Measurements from ENCODE around the gene ACAD11. TPM values are rescaled to one million over a fixed set of nuclear protein-coding genes. Genes with fewer than 3 reads are reported as not detected.

The ACAD11 gene
- total and polyA plus RNA-seq, 4 donors = 52.2 to 357 (median 65.6) TPM

DNA sequence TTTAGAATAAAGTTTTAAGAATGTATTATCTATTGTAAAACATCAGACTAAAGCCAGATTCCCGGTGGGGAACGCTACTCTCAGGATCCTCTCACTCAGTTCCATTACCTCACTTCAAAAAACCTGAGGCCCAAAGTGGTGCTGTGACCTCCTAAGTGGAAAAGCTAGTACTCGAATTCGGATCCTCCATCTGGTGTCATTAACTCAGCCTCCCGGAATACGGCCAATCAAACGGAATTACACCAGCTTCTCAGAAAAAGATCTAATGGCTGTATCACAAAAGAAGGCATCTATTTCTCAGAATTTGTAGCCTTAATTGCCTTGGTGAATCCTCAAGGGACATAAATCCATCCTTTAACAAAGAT lies 627 bp downstream of the ACAD11 start:
- Histone ChIP-seq H3K27me3 (ENCODE audit: control insufficient read depth in 4 of 4, insufficient read depth in 4 of 4, low read length in 3 of 4) (no peaks in the 10 kb centered on the region), H3K36me3 (ENCODE audit: control insufficient read depth in 4 of 4, insufficient read depth in 3 of 4, low read depth in 1 of 4, low read length in 3 of 4) (peaks cover 0 to 3% (median 0%) of the 10 kb centered on the region in 4 donors), H3K4me3 (ENCODE audit: low read depth in 1 of 3, low read length in 3 of 3) (peak overlapping the region; percentile 57 to 90 (median 78)), H3K9me3 (ENCODE audit: control insufficient read depth in 4 of 4, low read length in 3 of 4) (no peaks in the 10 kb centered on the region), H3K4me1 (ENCODE audit: control insufficient read depth in 4 of 4, insufficient read depth in 4 of 4, low read length in 3 of 4) (peaks cover 5 to 61% (median 28%) of the 10 kb centered on the region in 4 donors), H3K27ac (ENCODE audit: low read depth in 1 of 2, low read length in 2 of 2) (peak overlapping the region; percentile 92 to 99), H3K9ac (ENCODE audit: low read depth in 1 of 2, low read length in 2 of 2) (peak overlapping the region; percentile 85 to 98)
- TF ChIP-seq GABPA (IDR thresholded peaks at IDR 0.05 in 1 of 2, conservative IDR thresholded peaks at IDR 0.05 in 1 of 2) = no peak
- no peak for DNase-seq (ENCODE audit: low spot score)
- 4% methylated on average over 7 of the region's 7 CpGs for WGBS

DNA sequence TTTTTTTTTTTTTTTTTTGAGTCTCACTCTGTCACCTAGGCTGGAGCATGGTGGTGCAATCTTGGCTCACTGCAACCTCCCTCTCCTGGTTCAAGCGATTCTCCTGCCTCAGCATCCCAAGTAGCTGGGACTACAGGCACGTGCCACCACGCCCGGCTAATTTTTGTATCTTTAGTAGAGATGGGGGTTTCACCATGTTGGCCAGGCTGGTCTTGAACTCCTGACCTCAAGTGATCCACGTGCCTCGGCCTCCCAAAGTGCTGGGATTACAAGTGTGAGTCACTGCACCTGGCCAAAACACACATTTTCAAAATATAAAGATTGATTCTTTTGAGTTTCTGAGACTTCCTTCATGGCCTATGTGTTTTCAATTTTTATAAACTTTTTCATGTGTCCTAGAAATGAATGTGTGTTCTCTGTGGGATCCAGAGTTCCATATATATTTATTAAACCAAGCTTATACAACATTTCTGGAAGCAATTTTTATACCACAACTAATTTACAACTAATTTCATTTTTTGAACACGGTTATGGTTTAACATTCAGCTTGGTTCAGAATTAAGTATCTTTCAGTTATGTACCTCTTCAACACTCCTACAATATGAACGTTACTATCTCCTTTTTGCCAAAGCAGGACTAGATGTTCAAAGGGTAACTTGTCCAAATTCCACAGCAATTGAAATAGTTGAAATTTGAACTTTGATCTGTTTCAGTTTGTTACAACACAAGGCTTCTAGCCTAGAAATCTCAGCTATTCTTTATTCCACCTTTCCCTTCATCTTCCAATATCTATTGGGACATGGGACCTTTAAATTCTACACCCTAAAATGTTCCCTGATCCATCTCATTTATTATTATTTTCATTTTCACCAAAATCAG lies 1.5 kb downstream of the ACAD11 start:
- Histone ChIP-seq H3K9ac (ENCODE audit: low read depth in 1 of 2, low read length in 2 of 2) (peak overlapping the region; percentile 85 to 98), H3K36me3 (ENCODE audit: control insufficient read depth in 4 of 4, insufficient read depth in 3 of 4, low read depth in 1 of 4, low read length in 3 of 4) (peaks cover 0 to 3% (median 0%) of the 10 kb centered on the region in 4 donors), H3K9me3 (ENCODE audit: control insufficient read depth in 4 of 4, low read length in 3 of 4) (no peaks in the 10 kb centered on the region), H3K4me3 (ENCODE audit: low read depth in 1 of 3, low read length in 3 of 3) (peak overlapping the region; percentile 57 to 90 (median 78)), H3K4me1 (ENCODE audit: control insufficient read depth in 4 of 4, insufficient read depth in 4 of 4, low read length in 3 of 4) (peaks cover 5 to 61% (median 30%) of the 10 kb centered on the region in 4 donors), H3K27ac (ENCODE audit: low read depth in 1 of 2, low read length in 2 of 2) (peak overlapping the region; percentile 92 to 99), H3K27me3 (ENCODE audit: control insufficient read depth in 4 of 4, insufficient read depth in 4 of 4, low read length in 3 of 4) (no peaks in the 10 kb centered on the region)
- no peak for DNase-seq (ENCODE audit: low spot score)
- 39% methylated on average over 8 of the region's 8 CpGs for WGBS
- TF ChIP-seq SP1 (IDR thresholded peaks at IDR 0.05) (peak; percentile 97), HNF4G (IDR thresholded peaks at IDR 0.05) (peak; percentile 96), YY1 (IDR thresholded peaks at IDR 0.05) (peak; percentile 62), RXRA (IDR thresholded peaks at IDR 0.05) (peak; percentile 67 to 79), HNF4A (conservative IDR thresholded peaks at IDR 0.05) (peak; percentile 98 to 99), FOXA1 (IDR thresholded peaks at IDR 0.05) (no peak), NR2F2 (IDR thresholded peaks at IDR 0.05) (peak; percentile 24), RAD21 (IDR thresholded peaks at IDR 0.05) (peak in 1 of 2 donors; percentile 14), JUND (IDR thresholded peaks at IDR 0.05) (peak in 1 of 2 donors; percentile 58), TAF1 (conservative IDR thresholded peaks at IDR 0.05) (peak; percentile 34), FOXA2 (IDR thresholded peaks at IDR 0.05) (no peak)
- TF ChIP-seq, protein P1, sequence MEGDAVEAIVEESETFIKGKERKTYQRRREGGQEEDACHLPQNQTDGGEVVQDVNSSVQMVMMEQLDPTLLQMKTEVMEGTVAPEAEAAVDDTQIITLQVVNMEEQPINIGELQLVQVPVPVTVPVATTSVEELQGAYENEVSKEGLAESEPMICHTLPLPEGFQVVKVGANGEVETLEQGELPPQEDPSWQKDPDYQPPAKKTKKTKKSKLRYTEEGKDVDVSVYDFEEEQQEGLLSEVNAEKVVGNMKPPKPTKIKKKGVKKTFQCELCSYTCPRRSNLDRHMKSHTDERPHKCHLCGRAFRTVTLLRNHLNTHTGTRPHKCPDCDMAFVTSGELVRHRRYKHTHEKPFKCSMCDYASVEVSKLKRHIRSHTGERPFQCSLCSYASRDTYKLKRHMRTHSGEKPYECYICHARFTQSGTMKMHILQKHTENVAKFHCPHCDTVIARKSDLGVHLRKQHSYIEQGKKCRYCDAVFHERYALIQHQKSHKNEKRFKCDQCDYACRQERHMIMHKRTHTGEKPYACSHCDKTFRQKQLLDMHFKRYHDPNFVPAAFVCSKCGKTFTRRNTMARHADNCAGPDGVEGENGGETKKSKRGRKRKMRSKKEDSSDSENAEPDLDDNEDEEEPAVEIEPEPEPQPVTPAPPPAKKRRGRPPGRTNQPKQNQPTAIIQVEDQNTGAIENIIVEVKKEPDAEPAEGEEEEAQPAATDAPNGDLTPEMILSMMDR (IDR thresholded peaks at IDR 0.05; ENCODE audit: low read depth, low read length, missing input control) = no peak
- TF ChIP-seq, protein P2, sequence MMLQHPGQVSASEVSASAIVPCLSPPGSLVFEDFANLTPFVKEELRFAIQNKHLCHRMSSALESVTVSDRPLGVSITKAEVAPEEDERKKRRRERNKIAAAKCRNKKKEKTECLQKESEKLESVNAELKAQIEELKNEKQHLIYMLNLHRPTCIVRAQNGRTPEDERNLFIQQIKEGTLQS (IDR thresholded peaks at IDR 0.05) = no peak
- TF ChIP-seq, protein P3, sequence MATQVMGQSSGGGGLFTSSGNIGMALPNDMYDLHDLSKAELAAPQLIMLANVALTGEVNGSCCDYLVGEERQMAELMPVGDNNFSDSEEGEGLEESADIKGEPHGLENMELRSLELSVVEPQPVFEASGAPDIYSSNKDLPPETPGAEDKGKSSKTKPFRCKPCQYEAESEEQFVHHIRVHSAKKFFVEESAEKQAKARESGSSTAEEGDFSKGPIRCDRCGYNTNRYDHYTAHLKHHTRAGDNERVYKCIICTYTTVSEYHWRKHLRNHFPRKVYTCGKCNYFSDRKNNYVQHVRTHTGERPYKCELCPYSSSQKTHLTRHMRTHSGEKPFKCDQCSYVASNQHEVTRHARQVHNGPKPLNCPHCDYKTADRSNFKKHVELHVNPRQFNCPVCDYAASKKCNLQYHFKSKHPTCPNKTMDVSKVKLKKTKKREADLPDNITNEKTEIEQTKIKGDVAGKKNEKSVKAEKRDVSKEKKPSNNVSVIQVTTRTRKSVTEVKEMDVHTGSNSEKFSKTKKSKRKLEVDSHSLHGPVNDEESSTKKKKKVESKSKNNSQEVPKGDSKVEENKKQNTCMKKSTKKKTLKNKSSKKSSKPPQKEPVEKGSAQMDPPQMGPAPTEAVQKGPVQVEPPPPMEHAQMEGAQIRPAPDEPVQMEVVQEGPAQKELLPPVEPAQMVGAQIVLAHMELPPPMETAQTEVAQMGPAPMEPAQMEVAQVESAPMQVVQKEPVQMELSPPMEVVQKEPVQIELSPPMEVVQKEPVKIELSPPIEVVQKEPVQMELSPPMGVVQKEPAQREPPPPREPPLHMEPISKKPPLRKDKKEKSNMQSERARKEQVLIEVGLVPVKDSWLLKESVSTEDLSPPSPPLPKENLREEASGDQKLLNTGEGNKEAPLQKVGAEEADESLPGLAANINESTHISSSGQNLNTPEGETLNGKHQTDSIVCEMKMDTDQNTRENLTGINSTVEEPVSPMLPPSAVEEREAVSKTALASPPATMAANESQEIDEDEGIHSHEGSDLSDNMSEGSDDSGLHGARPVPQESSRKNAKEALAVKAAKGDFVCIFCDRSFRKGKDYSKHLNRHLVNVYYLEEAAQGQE (IDR thresholded peaks at IDR 0.05) = peak; percentile 73
- TF ChIP-seq, protein P4, sequence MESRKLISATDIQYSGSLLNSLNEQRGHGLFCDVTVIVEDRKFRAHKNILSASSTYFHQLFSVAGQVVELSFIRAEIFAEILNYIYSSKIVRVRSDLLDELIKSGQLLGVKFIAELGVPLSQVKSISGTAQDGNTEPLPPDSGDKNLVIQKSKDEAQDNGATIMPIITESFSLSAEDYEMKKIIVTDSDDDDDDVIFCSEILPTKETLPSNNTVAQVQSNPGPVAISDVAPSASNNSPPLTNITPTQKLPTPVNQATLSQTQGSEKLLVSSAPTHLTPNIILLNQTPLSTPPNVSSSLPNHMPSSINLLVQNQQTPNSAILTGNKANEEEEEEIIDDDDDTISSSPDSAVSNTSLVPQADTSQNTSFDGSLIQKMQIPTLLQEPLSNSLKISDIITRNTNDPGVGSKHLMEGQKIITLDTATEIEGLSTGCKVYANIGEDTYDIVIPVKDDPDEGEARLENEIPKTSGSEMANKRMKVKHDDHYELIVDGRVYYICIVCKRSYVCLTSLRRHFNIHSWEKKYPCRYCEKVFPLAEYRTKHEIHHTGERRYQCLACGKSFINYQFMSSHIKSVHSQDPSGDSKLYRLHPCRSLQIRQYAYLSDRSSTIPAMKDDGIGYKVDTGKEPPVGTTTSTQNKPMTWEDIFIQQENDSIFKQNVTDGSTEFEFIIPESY (IDR thresholded peaks at IDR 0.05) = peak; percentile 52
- TF ChIP-seq, protein P5, sequence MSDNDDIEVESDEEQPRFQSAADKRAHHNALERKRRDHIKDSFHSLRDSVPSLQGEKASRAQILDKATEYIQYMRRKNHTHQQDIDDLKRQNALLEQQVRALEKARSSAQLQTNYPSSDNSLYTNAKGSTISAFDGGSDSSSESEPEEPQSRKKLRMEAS (IDR thresholded peaks at IDR 0.05) = peak; percentile 62

All from liver (tissue), 9 donors.